ENCODE data around the gene DDX21. TPM values are rescaled to one million over a fixed set of nuclear protein-coding genes. Genes with fewer than 3 reads are reported as not detected.
A peak's percentile ranks its signal among the peaks of the same experiment; 100 is the strongest.
"Not testable (repeated sequence)": the region's sequence is repeated elsewhere in the genome, so short reads cannot be mapped to it uniquely, and the experiment has no call there.

The DDX21 gene
- polyA plus RNA-seq (2013, experiment 1 of 2): 313 TPM
- 313 TPM for polyA plus RNA-seq (2013, experiment 2 of 2)

DNA sequence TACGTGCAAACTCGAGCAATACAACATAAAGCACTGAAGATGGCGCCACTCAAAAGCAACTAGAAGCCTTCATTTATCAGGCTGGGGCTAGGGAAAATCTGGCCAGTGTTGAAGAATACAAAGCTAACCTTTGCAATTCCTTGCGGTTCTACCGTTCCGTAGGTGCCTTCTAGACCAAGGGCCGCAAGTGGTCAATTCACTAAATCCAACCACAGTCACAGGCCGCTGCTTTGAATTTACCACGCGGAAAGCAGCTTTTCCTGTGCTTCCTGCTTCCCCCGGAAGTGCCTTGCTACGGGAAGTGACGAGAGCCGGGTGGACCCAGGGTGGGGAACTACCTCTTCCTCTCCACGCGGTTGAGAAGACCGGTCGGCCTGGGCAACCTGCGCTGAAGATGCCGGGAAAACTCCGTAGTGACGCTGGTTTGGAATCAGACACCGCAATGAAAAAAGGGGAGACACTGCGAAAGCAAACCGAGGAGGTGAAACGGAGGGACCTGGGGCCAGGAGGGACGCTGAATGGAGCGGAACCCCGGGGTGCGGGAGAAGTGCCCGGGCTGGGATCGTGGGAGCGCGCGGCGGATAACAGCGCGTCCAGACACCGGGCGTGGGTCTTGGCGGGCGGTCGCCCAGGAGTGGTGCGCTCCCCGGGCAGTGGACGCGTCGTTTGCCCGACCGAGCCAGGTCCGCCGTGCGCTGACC, at the start of gene DDX21:
Gene DDX21, plus strand, starts transcription at position 339 of the 701 bp plus-strand sequence. Its CDS starts 56 bp downstream, at position 395.
- Histone ChIP-seq H3K4me2 (ENCODE audit: low read length) (peak within 1 kb of the TSS; percentile 94), H3K4me1 (ENCODE audit: control insufficient read depth, low read depth, low read length) (peaks cover 2% of the 10 kb centered on the region), H2BK120ac (ENCODE audit: low read depth, low read length) (no peak within 1 kb of the TSS), H3K36me3 (ENCODE audit: control insufficient read depth, insufficient read depth, low read length) (no peaks in the 10 kb centered on the region), H3K4me3 (ENCODE audit: low read length) (peak within 1 kb of the TSS; percentile 94), H3K23ac (ENCODE audit: low read length) (peak within 1 kb of the TSS; percentile 70), H3K9ac (ENCODE audit: low read length) (peak within 1 kb of the TSS; percentile 94), H4K8ac (ENCODE audit: low read depth, low read length) (no peak within 1 kb of the TSS), H4K5ac (ENCODE audit: low read length) (peak within 1 kb of the TSS; percentile 91), H3K27me3 (ENCODE audit: insufficient read depth, low read length, poor library complexity) (no peaks in the 10 kb centered on the region), H3K56ac (ENCODE audit: low read length) (peak within 1 kb of the TSS; percentile 97), H2BK15ac (replicated peaks; ENCODE audit: low read depth) (no peak within 1 kb of the TSS), H2AK5ac (ENCODE audit: low read length) (peak within 1 kb of the TSS; percentile 18), H3K79me2 (ENCODE audit: control insufficient read depth, insufficient read depth, low read length) (peaks cover 40% of the 10 kb centered on the region), H3K4ac (ENCODE audit: low read depth, low read length) (peak within 1 kb of the TSS; percentile 92), H3K79me1 (ENCODE audit: low read length) (no peaks in the 10 kb centered on the region), H2BK5ac (ENCODE audit: low read length) (peak within 1 kb of the TSS; percentile 73), H3K27ac (ENCODE audit: low read depth, low read length) (peak within 1 kb of the TSS; percentile 73), H3K18ac (ENCODE audit: low read length) (peak within 1 kb of the TSS; percentile 29)
- no CpG with 5 or more reads among the region's 53 CpGs for WGBS (ENCODE audit: extremely low coverage, insufficient coverage, low lambda C conversion rate)
- DNase-seq: peak; percentile 96

GRCh38 chr10:68924593-68924992, 31.4 kb upstream of the DDX21 start:
- no peak overlapping the region for H2BK5ac ChIP-seq (ENCODE audit: low read length)
- H3K4me2 ChIP-seq (ENCODE audit: low read length): no peak overlapping the region
- H4K5ac ChIP-seq (ENCODE audit: low read length): no peak overlapping the region
- no peak overlapping the region for H2BK120ac ChIP-seq (ENCODE audit: low read depth, low read length)
- no peak overlapping the region for H2AK5ac ChIP-seq (ENCODE audit: low read length)
- DNase-seq: no peak
- no peaks in the 10 kb centered on the region for H3K27me3 ChIP-seq (ENCODE audit: insufficient read depth, low read length, poor library complexity)
- no peaks in the 10 kb centered on the region for H3K36me3 ChIP-seq (ENCODE audit: control insufficient read depth, insufficient read depth, low read length)
- H4K8ac ChIP-seq (ENCODE audit: low read depth, low read length): no peak overlapping the region
- no peak overlapping the region for H3K4ac ChIP-seq (ENCODE audit: low read depth, low read length)
- H2BK15ac ChIP-seq (replicated peaks; ENCODE audit: low read depth): no peak overlapping the region
- H3K27ac ChIP-seq (ENCODE audit: low read depth, low read length): no peak overlapping the region
- H3K4me1 ChIP-seq (ENCODE audit: control insufficient read depth, low read depth, low read length): no peaks in the 10 kb centered on the region
- no peaks in the 10 kb centered on the region for H3K79me2 ChIP-seq (ENCODE audit: control insufficient read depth, insufficient read depth, low read length)
- no peak overlapping the region for H3K4me3 ChIP-seq (ENCODE audit: low read length)
- no peak overlapping the region for H3K56ac ChIP-seq (ENCODE audit: low read length)
- no peak overlapping the region for H3K23ac ChIP-seq (ENCODE audit: low read length)
- H3K79me1 ChIP-seq (ENCODE audit: low read length): no peaks in the 10 kb centered on the region
- H3K9ac ChIP-seq (ENCODE audit: low read length): no peak overlapping the region
- no peak overlapping the region for H3K18ac ChIP-seq (ENCODE audit: low read length)

DNA sequence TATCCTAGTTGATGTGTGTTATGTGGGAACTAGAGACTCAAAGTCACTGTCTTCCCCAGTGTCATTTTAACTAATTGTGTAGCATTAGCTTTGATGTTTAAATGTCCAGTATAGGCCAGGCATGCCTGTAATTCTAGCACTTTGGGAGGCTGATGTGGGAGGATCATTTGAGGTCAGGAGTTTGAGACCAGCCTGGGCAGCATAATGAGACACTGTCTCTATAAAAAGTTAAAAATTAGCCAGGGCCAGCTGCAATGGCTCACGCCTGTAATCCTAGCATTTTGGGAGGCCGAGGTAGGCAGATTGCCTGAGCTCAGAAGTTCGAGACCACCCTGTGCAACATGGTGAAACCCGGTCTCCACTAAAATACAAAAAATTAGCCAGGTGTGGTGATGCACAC, 30.5 kb upstream of the DDX21 start:
- WGBS (ENCODE audit: extremely low coverage, insufficient coverage, low lambda C conversion rate): no CpG with 5 or more reads among the region's 4 CpGs
- no peak overlapping the region for H3K4ac ChIP-seq (ENCODE audit: low read depth, low read length)
- no peak overlapping the region for H4K8ac ChIP-seq (ENCODE audit: low read depth, low read length)
- H3K36me3 ChIP-seq (ENCODE audit: control insufficient read depth, insufficient read depth, low read length): no peaks in the 10 kb centered on the region
- no peak overlapping the region for H2BK120ac ChIP-seq (ENCODE audit: low read depth, low read length)
- H3K79me2 ChIP-seq (ENCODE audit: control insufficient read depth, insufficient read depth, low read length): no peaks in the 10 kb centered on the region
- no peak overlapping the region for H3K23ac ChIP-seq (ENCODE audit: low read length)
- no peaks in the 10 kb centered on the region for H3K4me1 ChIP-seq (ENCODE audit: control insufficient read depth, low read depth, low read length)
- no peaks in the 10 kb centered on the region for H3K79me1 ChIP-seq (ENCODE audit: low read length)
- H3K56ac ChIP-seq (ENCODE audit: low read length): no peak overlapping the region
- H3K27me3 ChIP-seq (ENCODE audit: insufficient read depth, low read length, poor library complexity): no peaks in the 10 kb centered on the region
- no peak overlapping the region for H4K5ac ChIP-seq (ENCODE audit: low read length)
- H2BK5ac ChIP-seq (ENCODE audit: low read length): no peak overlapping the region
- no peak overlapping the region for H3K27ac ChIP-seq (ENCODE audit: low read depth, low read length)
- H3K9ac ChIP-seq (ENCODE audit: low read length): no peak overlapping the region
- H2BK15ac ChIP-seq (replicated peaks; ENCODE audit: low read depth): no peak overlapping the region
- no peak overlapping the region for H3K4me3 ChIP-seq (ENCODE audit: low read length)
- DNase-seq: no peak
- H3K4me2 ChIP-seq (ENCODE audit: low read length): no peak overlapping the region
- no peak overlapping the region for H3K18ac ChIP-seq (ENCODE audit: low read length)
- H2AK5ac ChIP-seq (ENCODE audit: low read length): no peak overlapping the region

- not testable (repeated sequence) for H2AK5ac ChIP-seq (ENCODE audit: low read length); H4K8ac ChIP-seq (ENCODE audit: low read depth, low read length); H3K56ac ChIP-seq (ENCODE audit: low read length); H2BK120ac ChIP-seq (ENCODE audit: low read depth, low read length); H3K23ac ChIP-seq (ENCODE audit: low read length); H3K36me3 ChIP-seq (ENCODE audit: control insufficient read depth, insufficient read depth, low read length); H4K5ac ChIP-seq (ENCODE audit: low read length); H3K27me3 ChIP-seq (ENCODE audit: insufficient read depth, low read length, poor library complexity); H3K79me1 ChIP-seq (ENCODE audit: low read length); H3K4ac ChIP-seq (ENCODE audit: low read depth, low read length); H3K4me3 ChIP-seq (ENCODE audit: low read length); H3K18ac ChIP-seq (ENCODE audit: low read length); H3K27ac ChIP-seq (ENCODE audit: low read depth, low read length); H3K79me2 ChIP-seq (ENCODE audit: control insufficient read depth, insufficient read depth, low read length); H2BK15ac ChIP-seq (replicated peaks; ENCODE audit: low read depth); H2BK5ac ChIP-seq (ENCODE audit: low read length); H3K4me1 ChIP-seq (ENCODE audit: control insufficient read depth, low read depth, low read length); DNase-seq; H3K9ac ChIP-seq (ENCODE audit: low read length); H3K4me2 ChIP-seq (ENCODE audit: low read length)
- WGBS (ENCODE audit: extremely low coverage, insufficient coverage, low lambda C conversion rate): no CpG with 5 or more reads among the region's 2 CpGs
These were observed 26.8 kb upstream of the DDX21 start for GRCh38 chr10:68929157-68929556.

- not testable (repeated sequence) for H2BK120ac ChIP-seq (ENCODE audit: low read depth, low read length); H3K79me1 ChIP-seq (ENCODE audit: low read length); H3K56ac ChIP-seq (ENCODE audit: low read length); H3K18ac ChIP-seq (ENCODE audit: low read length); H3K27me3 ChIP-seq (ENCODE audit: insufficient read depth, low read length, poor library complexity); H3K27ac ChIP-seq (ENCODE audit: low read depth, low read length); H3K23ac ChIP-seq (ENCODE audit: low read length); DNase-seq; H3K79me2 ChIP-seq (ENCODE audit: control insufficient read depth, insufficient read depth, low read length); H3K4me2 ChIP-seq (ENCODE audit: low read length); H4K5ac ChIP-seq (ENCODE audit: low read length); H3K4me3 ChIP-seq (ENCODE audit: low read length); H3K4me1 ChIP-seq (ENCODE audit: control insufficient read depth, low read depth, low read length); H2BK15ac ChIP-seq (replicated peaks; ENCODE audit: low read depth); H2BK5ac ChIP-seq (ENCODE audit: low read length); H2AK5ac ChIP-seq (ENCODE audit: low read length); H3K36me3 ChIP-seq (ENCODE audit: control insufficient read depth, insufficient read depth, low read length); H3K9ac ChIP-seq (ENCODE audit: low read length); H3K4ac ChIP-seq (ENCODE audit: low read depth, low read length); H4K8ac ChIP-seq (ENCODE audit: low read depth, low read length)
- WGBS (ENCODE audit: extremely low coverage, insufficient coverage, low lambda C conversion rate): no CpG with 5 or more reads among the region's 8 CpGs
These were observed 26.1 kb upstream of the DDX21 start for GRCh38 chr10:68929888-68930287.

GRCh38 chr10:68932860-68933259, 23.1 kb upstream of the DDX21 start:
- not testable (repeated sequence) for H4K8ac ChIP-seq (ENCODE audit: low read depth, low read length); H4K5ac ChIP-seq (ENCODE audit: low read length); H3K4ac ChIP-seq (ENCODE audit: low read depth, low read length); H3K9ac ChIP-seq (ENCODE audit: low read length); H3K4me1 ChIP-seq (ENCODE audit: control insufficient read depth, low read depth, low read length); H3K4me3 ChIP-seq (ENCODE audit: low read length); H3K56ac ChIP-seq (ENCODE audit: low read length); H3K79me2 ChIP-seq (ENCODE audit: control insufficient read depth, insufficient read depth, low read length); H3K23ac ChIP-seq (ENCODE audit: low read length); DNase-seq; H3K27me3 ChIP-seq (ENCODE audit: insufficient read depth, low read length, poor library complexity); H3K79me1 ChIP-seq (ENCODE audit: low read length); H3K18ac ChIP-seq (ENCODE audit: low read length); H2AK5ac ChIP-seq (ENCODE audit: low read length); H2BK15ac ChIP-seq (replicated peaks; ENCODE audit: low read depth); H3K27ac ChIP-seq (ENCODE audit: low read depth, low read length); H3K4me2 ChIP-seq (ENCODE audit: low read length); H2BK120ac ChIP-seq (ENCODE audit: low read depth, low read length); H2BK5ac ChIP-seq (ENCODE audit: low read length); H3K36me3 ChIP-seq (ENCODE audit: control insufficient read depth, insufficient read depth, low read length)
- no CpG with 5 or more reads among the region's 3 CpGs for WGBS (ENCODE audit: extremely low coverage, insufficient coverage, low lambda C conversion rate)

Measured in mesendoderm (in vitro differentiated cells).